HG02610 (cell line): ENCODE results near the gene IRF4.

ENCODE experiments used
- ATAC-seq: cut with Tn5 transposase; IDR thresholded peaks from one replicate; pipeline ENCODE4 v1.9.1; 2021; ENCODE audit warnings: mild to moderate bottlenecking, moderate library complexity; ENCODE audit not compliant: unreplicated experiment

Gene IRF4

GRCh38 chr6:453152-453551 is 61.6 kb downstream of the IRF4 start:
- ATAC-seq, result no peak

GRCh38 chr6:454148-454991 is 62.8 kb downstream of the IRF4 start:
- ATAC-seq, result no peak

DNA sequence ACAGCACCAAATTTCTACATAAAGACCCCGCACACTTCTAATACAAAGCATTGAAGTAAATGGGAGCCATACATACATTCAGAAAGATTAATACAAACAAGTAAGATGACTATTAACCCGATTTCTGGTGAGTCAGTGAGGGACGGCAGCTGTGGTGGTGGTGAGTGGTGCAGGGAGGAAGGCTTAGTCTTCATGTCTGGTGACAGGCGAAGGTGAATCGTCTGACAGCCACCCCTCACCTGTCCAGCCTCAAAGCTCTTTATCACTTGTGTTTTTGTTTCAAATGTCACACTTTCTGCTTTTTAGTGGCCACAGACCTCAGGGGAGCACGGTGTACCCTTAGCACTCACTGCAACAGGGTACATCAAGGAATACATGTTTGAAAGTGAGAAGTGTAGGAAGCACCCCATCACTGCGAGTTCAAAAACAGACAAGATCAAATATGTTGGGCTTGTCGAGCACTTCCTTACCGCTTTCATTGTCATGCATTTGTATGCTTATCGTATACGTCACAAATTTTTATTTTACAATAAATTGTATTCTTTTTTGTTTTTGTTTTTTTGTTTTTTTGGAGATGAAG is 63.5 kb downstream of the IRF4 start:
- ATAC-seq, result no peak

DNA sequence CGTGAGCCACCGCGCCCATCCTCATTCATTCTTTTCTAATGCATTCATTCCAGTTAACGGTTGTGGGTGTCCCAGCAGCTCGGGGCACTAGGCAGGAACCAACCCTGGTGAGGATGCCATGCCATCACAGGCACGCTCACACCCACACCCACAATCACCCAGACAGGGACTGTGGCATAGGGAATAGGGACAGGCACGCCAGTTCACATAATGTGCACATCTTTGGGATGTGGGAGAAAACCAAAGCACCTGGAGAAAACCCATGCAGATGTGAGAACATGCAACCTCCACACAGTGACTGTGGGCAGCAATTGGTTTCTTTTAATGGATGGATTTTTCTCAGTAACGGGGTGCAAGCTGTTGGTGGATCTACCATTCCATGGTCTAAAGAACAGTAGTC is 64.3 kb downstream of the IRF4 start:
- no peak for ATAC-seq

DNA sequence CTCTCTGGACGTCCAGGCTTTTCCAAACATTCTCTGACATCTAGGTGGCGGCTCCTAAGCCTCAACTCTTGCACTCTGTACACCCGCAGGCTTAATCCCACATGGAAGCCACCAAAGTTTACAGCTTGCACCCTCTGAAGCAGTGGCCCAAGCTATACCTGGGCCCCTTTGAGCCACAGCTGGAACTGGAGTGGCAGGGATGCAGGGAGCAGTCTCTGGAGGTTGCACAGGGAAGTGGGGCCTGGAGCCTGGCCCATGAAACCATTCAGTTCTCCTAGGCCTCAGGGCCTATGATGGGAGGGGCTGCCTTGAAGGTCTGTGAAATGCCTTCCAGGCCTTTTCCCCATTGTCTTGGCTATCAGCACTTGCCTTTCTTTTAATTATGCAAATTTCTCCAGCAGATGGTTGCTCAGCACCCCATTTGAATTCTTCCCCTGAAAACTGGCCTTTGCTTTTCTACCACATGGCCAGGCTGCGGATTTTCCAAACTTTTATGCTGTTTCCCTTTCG is 64.9 kb downstream of the IRF4 start:
- ATAC-seq, result no peak

DNA sequence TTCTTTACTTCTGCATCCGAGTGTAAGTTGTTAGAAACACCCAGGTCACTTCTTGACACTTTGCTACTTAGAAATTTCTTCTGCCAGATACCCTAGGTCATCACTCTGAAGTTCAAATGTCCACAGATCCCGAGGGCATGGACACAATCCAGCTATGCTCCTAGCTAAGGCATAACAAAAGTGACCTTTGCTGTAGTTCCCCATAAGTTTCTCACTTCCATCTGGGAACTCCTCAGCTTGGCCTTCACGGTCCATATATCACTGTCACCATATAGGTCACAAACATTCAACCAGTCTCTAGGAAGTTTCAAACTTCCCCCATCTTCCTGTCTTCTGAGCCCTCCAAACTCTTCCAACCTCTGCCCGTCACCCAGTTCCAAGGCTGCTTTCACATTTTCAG is 65.3 kb downstream of the IRF4 start:
- no peak for ATAC-seq
